ENCODE measurements around the gene SCAPER. TPM values are rescaled to one million over a fixed set of nuclear protein-coding genes. Genes with fewer than 3 reads are reported as not detected.

Gene SCAPER
- total RNA-seq, 1 experiment from 2014 or later, result 7.4 TPM

- Histone ChIP-seq H3K4ac (ENCODE audit: low read depth, low read length) (no peak overlapping the region), H2BK5ac (ENCODE audit: insufficient read length, low read length) (no peak overlapping the region), H3K79me2 (ENCODE audit: insufficient read depth, low read length) (no peaks in the 10 kb centered on the region), H3K79me1 (ENCODE audit: insufficient read depth, low read depth, low read length, poor library complexity, severe bottlenecking) (no peaks in the 10 kb centered on the region), H4K5ac (ENCODE audit: insufficient read length, low read depth, low read length) (no peak overlapping the region), H3K9me3 (ENCODE audit: control insufficient read depth, low read depth, low read length) (no peaks in the 10 kb centered on the region), H4K8ac (replicated peaks; ENCODE audit: insufficient read length, low read depth, low read length) (no peak overlapping the region), H4K91ac (ENCODE audit: insufficient read length, low read depth, low read length) (no peak overlapping the region), H2BK15ac (ENCODE audit: low read depth, low read length) (no peak overlapping the region), H3K4me2 (ENCODE audit: insufficient read depth, insufficient read length, low read length) (no peak overlapping the region), H2BK120ac (ENCODE audit: low read depth, low read length, poor library complexity, severe bottlenecking) (no peak overlapping the region), H2BK20ac (ENCODE audit: low read depth, low read length, poor library complexity, severe bottlenecking) (no peak overlapping the region), H3K23ac (ENCODE audit: insufficient read length, low read depth, low read length) (no peak overlapping the region), H3K27me3 (ENCODE audit: insufficient read depth, low read length) (no peaks in the 10 kb centered on the region), H4K20me1 (ENCODE audit: control insufficient read depth, insufficient read depth, insufficient read length) (no peaks in the 10 kb centered on the region), H3T11ph (ENCODE audit: low read length) (no peak overlapping the region), H2AK5ac (ENCODE audit: insufficient read length, low read length) (no peak overlapping the region), H3K23me2 (ENCODE audit: insufficient read length, low read depth, low read length, poor library complexity, severe bottlenecking) (no peaks in the 10 kb centered on the region), H3K4me1 (ENCODE audit: insufficient read depth, low read length) (peaks cover 7% of the 10 kb centered on the region; the same call in 1 of the 2 replicates), H2AFZ (ENCODE audit: low read length) (no peak overlapping the region), H3K56ac (ENCODE audit: insufficient read length, low read depth, low read length) (no peak overlapping the region), H3K18ac (ENCODE audit: insufficient read length, low read depth, low read length) (no peak overlapping the region), H3K27ac (ENCODE audit: insufficient read length, low read depth, low read length) (no peak overlapping the region), H2BK12ac (ENCODE audit: insufficient read length, low read depth, low read length) (no peak overlapping the region), H3K14ac (ENCODE audit: insufficient read depth, low read length) (no peak overlapping the region), H3K9ac (ENCODE audit: extremely low read depth, insufficient read length, low read length) (no peak overlapping the region)
- WGBS (ENCODE audit: extremely low coverage, insufficient read length, low lambda C conversion rate), result no CpG with 5 or more reads among the region's 5 CpGs
- Mint-ChIP-seq H3K4me1 (peaks cover 15 to 18% of the 10 kb centered on the region in 2 experiments), H3K4me3 (no peak overlapping the region), H3K36me3 (ENCODE audit: insufficient read depth in 1 of 3, low read depth in 3 of 3) (peaks cover 10 to 15% (median 10%) of the 10 kb centered on the region in 3 experiments), H3K27ac (no peak overlapping the region), H3K9me3 (peaks cover 0 to 4% of the 10 kb centered on the region in 2 experiments; a peak in 2 of 5 replicates), H3K27me3 (ENCODE audit: low read depth) (no peaks in the 10 kb centered on the region)
- DNase-seq, result no peak
- no peak for TF ChIP-seq CTCF (conservative IDR thresholded peaks at IDR 0.05)
Observed at GRCh38 chr15:76795217-76795616, 109.9 kb downstream of the SCAPER start.

Data from H9 (cell line).